Stimulated activated naive B cell treated with anti-CD40 and anti-IgM and Interleukin-4, amounts not matched to agents 10 μg/mL and 1 μg/mL and 100 μg/mL, for 72 hours (primary cell): ENCODE data around the gene MCRIP2.
A peak's percentile ranks its signal among the peaks of the same experiment; 100 is the strongest.

Source experiments
- ATAC-seq, 2 donors: fragments of 150-1000 bp; cut with Tn5 transposase; replicated peaks; 2 replicates each; pipeline ENCODE4 v1.10.0; 2021; ENCODE audit warnings: moderate library complexity in 1 of 2
- DNase-seq: peaks from one replicate; pipeline ENCODE4 v3.0.0; 2021
- H3K27ac Mint-ChIP-seq: one replicate; pipeline ENCODE4 v1.8.0; 2022; ENCODE audit warnings: mild to moderate bottlenecking, mixed read lengths
- H3K27me3 Mint-ChIP-seq, 2 donors: one replicate each; pipeline ENCODE4 v1.8.0; 2022; ENCODE audit warnings: mixed read lengths in 2 of 2
- H3K36me3 Mint-ChIP-seq, 2 donors: one replicate each; pipeline ENCODE4 v1.8.0; 2022; ENCODE audit warnings: mixed read lengths in 2 of 2, mild to moderate bottlenecking in 1 of 2
- H3K4me1 Mint-ChIP-seq, 2 donors: one replicate each; pipeline ENCODE4 v1.8.0; 2022; ENCODE audit warnings: mixed read lengths in 2 of 2, mild to moderate bottlenecking in 1 of 2
- H3K4me3 Mint-ChIP-seq, 2 donors: one replicate each; pipeline ENCODE4 v1.8.0; 2022; ENCODE audit warnings: mild to moderate bottlenecking in 2 of 2, mixed read lengths in 2 of 2, moderate library complexity in 1 of 2
- H3K9me3 Mint-ChIP-seq, 2 donors: one replicate each; pipeline ENCODE4 v1.8.0; 2022; ENCODE audit warnings: mixed read lengths in 2 of 2, mild to moderate bottlenecking in 1 of 2

MCRIP2 gene

GRCh38 chr16:606656-607307, 34.8 kb upstream of the MCRIP2 start:
- H3K9me3 Mint-ChIP-seq = peaks cover 0 to 3% of the 10 kb centered on the region in 2 donors
- H3K4me1 Mint-ChIP-seq = peaks cover 17 to 35% of the 10 kb centered on the region in 2 donors
- no peaks in the 10 kb centered on the region for H3K27me3 Mint-ChIP-seq
- peaks cover 17 to 23% of the 10 kb centered on the region in 2 donors for H3K36me3 Mint-ChIP-seq
- no peak overlapping the region for H3K27ac Mint-ChIP-seq
- no peak overlapping the region for H3K4me3 Mint-ChIP-seq
- DNase-seq (no peak), ATAC-seq (no peak)

- Mint-ChIP-seq H3K4me1 (peaks cover 17 to 31% of the 10 kb centered on the region in 2 donors), H3K4me3 (peak overlapping the region in 1 of 2 donors; percentile 32), H3K36me3 (peaks cover 16 to 22% of the 10 kb centered on the region in 2 donors), H3K27ac (peak overlapping the region; percentile 37), H3K27me3 (no peaks in the 10 kb centered on the region), H3K9me3 (peaks cover 0 to 3% of the 10 kb centered on the region in 2 donors)
- DNase-seq (peak; percentile 35), ATAC-seq (peak; percentile 75 to 94)
Observed at GRCh38 chr16:608019-608418, 33.6 kb upstream of the MCRIP2 start.

GRCh38 chr16:609316-609715, 32.3 kb upstream of the MCRIP2 start:
- Mint-ChIP-seq H3K4me3 (no peak overlapping the region), H3K4me1 (peaks cover 17 to 23% of the 10 kb centered on the region in 2 donors), H3K9me3 (peaks cover 0 to 3% of the 10 kb centered on the region in 2 donors), H3K27me3 (no peaks in the 10 kb centered on the region), H3K36me3 (peaks cover 18 to 25% of the 10 kb centered on the region in 2 donors), H3K27ac (peak overlapping the region; percentile 25)
- DNase-seq (no peak), ATAC-seq (no peak)

GRCh38 chr16:609984-610383, 31.6 kb upstream of the MCRIP2 start:
- Mint-ChIP-seq H3K36me3 (peaks cover 20 to 27% of the 10 kb centered on the region in 2 donors), H3K4me3 (no peak overlapping the region), H3K27me3 (no peaks in the 10 kb centered on the region), H3K9me3 (peaks cover 0 to 6% of the 10 kb centered on the region in 2 donors), H3K27ac (no peak overlapping the region), H3K4me1 (peaks cover 23 to 25% of the 10 kb centered on the region in 2 donors)
- no peak for ATAC-seq
- DNase-seq = no peak

GRCh38 chr16:610513-611381, 30.9 kb upstream of the MCRIP2 start:
- H3K9me3 Mint-ChIP-seq = peaks cover 0 to 3% of the 10 kb centered on the region in 2 donors
- H3K4me1 Mint-ChIP-seq = peaks cover 26 to 30% of the 10 kb centered on the region in 2 donors
- H3K36me3 Mint-ChIP-seq = peaks cover 18 to 25% of the 10 kb centered on the region in 2 donors
- H3K27me3 Mint-ChIP-seq = no peaks in the 10 kb centered on the region
- H3K4me3 Mint-ChIP-seq = no peak overlapping the region
- DNase-seq (no peak), ATAC-seq (peak; percentile 56 to 57)
- H3K27ac Mint-ChIP-seq = no peak overlapping the region

GRCh38 chr16:615122-615521, 26.5 kb upstream of the MCRIP2 start:
- peaks cover 14 to 18% of the 10 kb centered on the region in 2 donors for H3K4me1 Mint-ChIP-seq
- ATAC-seq (peak; percentile 63 to 68), DNase-seq (no peak)
- no peaks in the 10 kb centered on the region for H3K27me3 Mint-ChIP-seq
- H3K4me3 Mint-ChIP-seq = no peak overlapping the region
- peaks cover 0 to 3% of the 10 kb centered on the region in 2 donors for H3K9me3 Mint-ChIP-seq
- H3K27ac Mint-ChIP-seq = peak overlapping the region; percentile 54
- peaks cover 15 to 25% of the 10 kb centered on the region in 2 donors for H3K36me3 Mint-ChIP-seq

- Mint-ChIP-seq H3K4me3 (no peak overlapping the region), H3K27ac (no peak overlapping the region), H3K4me1 (peaks cover 10 to 17% of the 10 kb centered on the region in 2 donors), H3K27me3 (no peaks in the 10 kb centered on the region), H3K36me3 (peaks cover 15 to 22% of the 10 kb centered on the region in 2 donors), H3K9me3 (peaks cover 0 to 3% of the 10 kb centered on the region in 2 donors)
- no peak for ATAC-seq
- DNase-seq = no peak
Observed at GRCh38 chr16:616733-617586, 24.7 kb upstream of the MCRIP2 start.

GRCh38 chr16:617855-618254, 23.8 kb upstream of the MCRIP2 start:
- H3K27me3 Mint-ChIP-seq = no peaks in the 10 kb centered on the region
- no peak overlapping the region for H3K4me3 Mint-ChIP-seq
- H3K4me1 Mint-ChIP-seq = peaks cover 10 to 17% of the 10 kb centered on the region in 2 donors
- H3K27ac Mint-ChIP-seq = no peak overlapping the region
- peaks cover 0 to 3% of the 10 kb centered on the region in 2 donors for H3K9me3 Mint-ChIP-seq
- ATAC-seq = no peak
- H3K36me3 Mint-ChIP-seq = peaks cover 15 to 22% of the 10 kb centered on the region in 2 donors
- no peak for DNase-seq

GRCh38 chr16:619476-620100, 22.0 kb upstream of the MCRIP2 start:
- Mint-ChIP-seq H3K9me3 (peaks cover 0 to 2% of the 10 kb centered on the region in 2 donors), H3K4me1 (peaks cover 9 to 14% of the 10 kb centered on the region in 2 donors), H3K27me3 (no peaks in the 10 kb centered on the region), H3K4me3 (no peak overlapping the region), H3K27ac (no peak overlapping the region), H3K36me3 (peaks cover 7 to 13% of the 10 kb centered on the region in 2 donors)
- ATAC-seq (no peak), DNase-seq (no peak)

GRCh38 chr16:620700-621525, 20.7 kb upstream of the MCRIP2 start:
- Mint-ChIP-seq H3K36me3 (peaks cover 2 to 6% of the 10 kb centered on the region in 2 donors), H3K27ac (no peak overlapping the region), H3K4me1 (peaks cover 0 to 7% of the 10 kb centered on the region in 2 donors), H3K27me3 (no peaks in the 10 kb centered on the region), H3K9me3 (no peaks in the 10 kb centered on the region), H3K4me3 (no peak overlapping the region)
- ATAC-seq = no peak
- no peak for DNase-seq

GRCh38 chr16:621526-622105, 20.0 kb upstream of the MCRIP2 start:
- H3K27me3 Mint-ChIP-seq = no peaks in the 10 kb centered on the region
- H3K27ac Mint-ChIP-seq = no peak overlapping the region
- peaks cover 0 to 7% of the 10 kb centered on the region in 2 donors for H3K4me1 Mint-ChIP-seq
- no peak for DNase-seq
- peaks cover 5 to 9% of the 10 kb centered on the region in 2 donors for H3K36me3 Mint-ChIP-seq
- no peak overlapping the region for H3K4me3 Mint-ChIP-seq
- ATAC-seq = no peak
- H3K9me3 Mint-ChIP-seq = no peaks in the 10 kb centered on the region

- H3K36me3 Mint-ChIP-seq = peaks cover 12 to 15% of the 10 kb centered on the region in 2 donors
- no peak overlapping the region for H3K27ac Mint-ChIP-seq
- DNase-seq (no peak), ATAC-seq (no peak)
- peaks cover 0 to 7% of the 10 kb centered on the region in 2 donors for H3K4me1 Mint-ChIP-seq
- no peaks in the 10 kb centered on the region for H3K27me3 Mint-ChIP-seq
- no peaks in the 10 kb centered on the region for H3K9me3 Mint-ChIP-seq
- no peak overlapping the region for H3K4me3 Mint-ChIP-seq
Observed at GRCh38 chr16:622920-623280, 18.7 kb upstream of the MCRIP2 start.
